BJ (cell line): ENCODE results near the gene ADRA2B. TPM values are rescaled to one million over a fixed set of nuclear protein-coding genes. Genes with fewer than 3 reads are reported as not detected.

Source experiments
- CTCF ChIA-PET: fragments of 350-600 bp; formaldehyde crosslinking; extraction: SDS; loops from one replicate; lab custom pipeline; 2021; ENCODE audit warnings: antibody characterized with exemption, inconsistent platforms; lab: Yijun Ruan, JAX
- POLR2A ChIA-PET: fragments of 300-600 bp; sonication (Branson Sonifier 250); formaldehyde crosslinking; extraction: SDS; loops from one replicate; lab custom pipeline; 2021; ENCODE audit warnings: antibody characterized with exemption; lab: Charles Lee
- DNase-seq: peaks from one replicate; pipeline ENCODE4 v3.0.0-alpha.2; 2011; ENCODE audit warnings: low read depth
- H3K27me3 ChIP-seq: 2 replicates; pipeline ENCODE4 v1.6.0; 2011; ENCODE audit warnings: low read length; ENCODE audit not compliant: control insufficient read depth, insufficient read depth
- H3K36me3 ChIP-seq: 2 replicates; pipeline ENCODE4 v1.5.1; 2011; ENCODE audit warnings: low read length; ENCODE audit not compliant: control insufficient read depth, insufficient read depth
- H3K4me3 ChIP-seq: 2 replicates; pipeline ENCODE4 v1.5.1; 2011; ENCODE audit warnings: low read depth, mild to moderate bottlenecking, control low read depth, low read length
- CTCF ChIP-seq: IDR thresholded peaks from 2 replicates; pipeline ENCODE4 v1.5.1; 2011; ENCODE audit warnings: low read depth, mild to moderate bottlenecking, control low read depth, inconsistent platforms, low read length, moderate library complexity; ENCODE audit not compliant: insufficient read depth
- polyA plus RNA-seq: library from polyadenylated mRNA; depleted of rRNA; stranded (reverse); fragments of >200 nt; gene quantifications from 2 replicates; pipeline ENCODE4 v1.2.3, GENCODE V29; 2011

ADRA2B gene
- polyA plus RNA-seq, 1 experiment: not detected

GRCh38 chr2:96108541-96109360 lies 7.6 kb downstream of the ADRA2B start:
- Histone ChIP-seq H3K27me3 (peaks cover 10% of the 10 kb centered on the region), H3K36me3 (no peaks in the 10 kb centered on the region), H3K4me3 (no peak overlapping the region)
- TF ChIP-seq CTCF: no peak
- no peak for DNase-seq
- ChIA-PET CTCF (interaction anchor here (0.7 to 2.4 kb wide), 5 partner anchors 9 to 86 kb away, joined by 3 to 26 read pairs (median 5); partner anchors contain the start of gene ADRA2B), POLR2A (no interaction called here)

- H3K27me3 ChIP-seq: peaks cover 10% of the 10 kb centered on the region
- no peak for DNase-seq
- TF ChIP-seq CTCF: no peak
These were observed 8.2 kb downstream of the ADRA2B start for GRCh38 chr2:96108151-96108540.

GRCh38 chr2:96107708-96108065 lies 8.7 kb downstream of the ADRA2B start:
- peaks cover 10% of the 10 kb centered on the region for H3K27me3 ChIP-seq
- POLR2A ChIA-PET: no interaction called here
- DNase-seq: no peak
- H3K36me3 ChIP-seq: no peaks in the 10 kb centered on the region
- CTCF ChIA-PET: interaction anchor here (2.4 kb wide), 1 partner anchor 10 kb away, joined by 26 read pairs; the partner anchor contains the start of gene ADRA2B
- no peak for TF ChIP-seq CTCF
- H3K4me3 ChIP-seq: no peak overlapping the region

More at GRCh38 chr2:96108151-96108540, 8.2 kb downstream of the ADRA2B start:
- ChIA-PET POLR2A (no interaction called here), CTCF (interaction anchor here (0.9 to 2.4 kb wide), 4 partner anchors 8 to 85 kb away, joined by 3 to 26 read pairs (median 10); partner anchors contain the start of gene ADRA2B)
- H3K36me3 ChIP-seq: no peaks in the 10 kb centered on the region
- H3K4me3 ChIP-seq: no peak overlapping the region

GRCh38 chr2:96106991-96107707 lies 9.2 kb downstream of the ADRA2B start:
- no peak for TF ChIP-seq CTCF
- POLR2A ChIA-PET: no interaction called here
- DNase-seq: no peak
- no peaks in the 10 kb centered on the region for H3K36me3 ChIP-seq
- H3K4me3 ChIP-seq: no peak overlapping the region
- peaks cover 10% of the 10 kb centered on the region for H3K27me3 ChIP-seq
- CTCF ChIA-PET: interaction anchor here (2.4 kb wide), 1 partner anchor 10 kb away, joined by 26 read pairs; the partner anchor contains the start of gene ADRA2B

- no peak for DNase-seq
- H3K36me3 ChIP-seq: no peaks in the 10 kb centered on the region
- POLR2A ChIA-PET: no interaction called here
- TF ChIP-seq CTCF: no peak
- CTCF ChIA-PET: interaction anchor here (1.1 kb wide), 1 partner anchor 11 kb away, joined by 6 read pairs; the partner anchor contains the start of gene ADRA2B
- no peak overlapping the region for H3K4me3 ChIP-seq
- peaks cover 10% of the 10 kb centered on the region for H3K27me3 ChIP-seq
These were observed 10.2 kb downstream of the ADRA2B start for GRCh38 chr2:96105994-96106715.
